ENCODE data around the gene PPP2R2B.

The PPP2R2B gene

GRCh38 chr5:146779211-146779869, 99.2 kb downstream of the PPP2R2B start:
- no peak for DNase-seq (ENCODE audit: low spot score)

GRCh38 chr5:146778795-146779194, 99.8 kb downstream of the PPP2R2B start:
- no peak for DNase-seq (ENCODE audit: low spot score)

DNA sequence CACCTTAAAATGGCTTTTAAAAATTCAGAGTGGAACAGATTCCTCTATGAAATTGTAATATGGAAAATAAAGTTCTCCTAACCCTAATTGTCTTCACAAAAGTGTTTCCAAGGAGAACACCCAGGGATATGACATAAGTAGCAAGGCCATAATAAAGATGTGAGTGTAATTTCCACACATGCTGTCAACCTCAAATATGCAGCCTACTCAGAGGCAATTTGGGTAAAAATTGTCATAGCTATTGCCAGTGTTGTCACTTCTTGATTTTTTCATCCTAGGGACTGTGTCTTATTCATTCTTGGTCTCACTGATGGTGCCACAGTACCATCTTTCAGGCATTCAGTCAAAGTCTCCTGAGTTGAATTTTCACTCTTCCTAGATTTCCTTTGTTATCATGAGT, 100.3 kb downstream of the PPP2R2B start:
- DNase-seq (ENCODE audit: low spot score), result no peak

DNA sequence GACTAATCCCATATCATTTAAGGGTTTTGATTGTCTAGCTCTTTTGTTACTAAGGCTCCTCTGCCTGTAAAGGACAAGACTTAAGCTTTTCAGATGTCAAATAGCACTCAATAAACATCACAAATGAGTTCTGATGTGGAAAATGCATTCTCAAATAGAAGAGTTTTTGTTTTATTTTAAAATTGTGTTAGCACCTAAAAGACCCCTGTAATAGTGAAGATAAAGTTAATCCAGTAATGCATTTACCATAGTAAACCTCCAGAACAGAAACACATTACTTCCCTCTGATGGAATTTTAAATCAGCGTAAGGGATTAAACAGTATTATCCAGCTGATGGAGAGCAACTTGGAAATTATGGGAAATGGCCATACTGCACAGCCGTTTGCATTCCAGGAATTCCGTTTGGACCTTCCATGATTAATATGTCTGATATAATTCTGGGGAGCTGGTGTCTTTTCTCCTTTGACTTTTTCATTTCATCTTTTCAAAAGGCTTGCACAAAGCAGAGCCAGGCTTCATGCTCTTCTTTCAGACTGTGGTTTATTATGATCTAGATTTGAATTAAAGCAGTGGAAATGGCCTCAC, 105.6 kb downstream of the PPP2R2B start:
- DNase-seq (ENCODE audit: low spot score), result no peak

- DNase-seq (ENCODE audit: low spot score), result no peak
Measured at GRCh38 chr5:146770980-146771379, 107.6 kb downstream of the PPP2R2B start.

GRCh38 chr5:146770546-146770945, 108.0 kb downstream of the PPP2R2B start:
- DNase-seq (ENCODE audit: low spot score), result no peak

DNA sequence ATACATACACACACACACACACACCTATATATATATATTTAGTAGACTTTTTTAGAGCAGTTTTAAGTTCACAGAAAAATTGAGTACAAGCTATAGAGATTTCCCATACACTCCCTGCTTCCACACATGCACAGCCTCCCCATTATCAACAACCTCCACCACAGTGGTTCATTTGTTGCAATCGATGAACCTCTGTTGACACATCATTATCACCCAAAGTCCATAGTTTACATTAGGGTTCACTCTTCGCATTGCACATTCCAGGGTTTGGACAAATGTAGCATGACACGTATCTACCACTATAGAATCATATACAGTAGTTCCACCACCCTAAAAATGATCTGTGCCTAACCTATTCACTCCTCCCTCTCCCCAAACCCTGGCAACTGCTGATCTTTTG, 111.0 kb downstream of the PPP2R2B start:
- no peak for DNase-seq (ENCODE audit: low spot score)

DNA sequence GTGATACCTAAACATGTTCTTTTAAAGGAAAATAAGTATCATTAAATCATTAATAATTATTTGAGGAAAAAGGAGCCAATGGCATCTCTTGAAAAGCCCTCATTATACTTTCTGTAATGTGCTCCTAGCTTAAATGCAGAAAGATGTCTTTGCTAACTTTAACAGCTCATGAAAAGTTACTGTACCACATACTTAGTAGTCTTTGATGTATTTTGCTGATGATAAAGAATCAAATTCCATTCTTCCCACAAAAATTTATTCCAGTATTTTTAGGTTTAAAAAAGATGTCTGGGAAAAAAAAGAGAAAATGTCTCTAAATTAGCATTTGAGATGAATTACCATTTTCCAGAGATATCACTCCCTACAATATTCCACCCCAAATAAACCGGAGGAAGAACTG, 112.5 kb downstream of the PPP2R2B start:
- DNase-seq (ENCODE audit: low spot score), result no peak

- no peak for DNase-seq (ENCODE audit: low spot score)
Measured at GRCh38 chr5:146765089-146765832, 113.3 kb downstream of the PPP2R2B start.

DNA sequence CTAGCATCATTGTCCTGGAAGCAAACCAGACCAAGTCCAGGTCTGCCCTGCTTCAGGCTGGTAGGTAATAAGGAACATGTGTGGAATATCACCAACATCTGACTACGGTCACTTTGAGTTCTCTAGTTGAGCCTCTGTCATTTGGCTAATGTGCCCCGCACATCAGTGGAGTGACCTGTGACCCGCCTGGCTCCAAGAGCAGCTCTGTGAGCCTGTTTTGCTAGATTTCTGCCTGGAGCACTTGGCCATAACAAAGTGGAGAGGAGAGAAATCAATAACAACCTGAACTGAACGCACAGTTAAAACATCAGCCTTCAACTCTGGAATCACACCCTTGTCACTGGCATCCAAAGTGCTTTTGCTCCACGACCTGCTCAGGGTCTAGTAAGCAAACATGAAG, 115.7 kb downstream of the PPP2R2B start:
- DNase-seq (ENCODE audit: low spot score), result no peak

DNA sequence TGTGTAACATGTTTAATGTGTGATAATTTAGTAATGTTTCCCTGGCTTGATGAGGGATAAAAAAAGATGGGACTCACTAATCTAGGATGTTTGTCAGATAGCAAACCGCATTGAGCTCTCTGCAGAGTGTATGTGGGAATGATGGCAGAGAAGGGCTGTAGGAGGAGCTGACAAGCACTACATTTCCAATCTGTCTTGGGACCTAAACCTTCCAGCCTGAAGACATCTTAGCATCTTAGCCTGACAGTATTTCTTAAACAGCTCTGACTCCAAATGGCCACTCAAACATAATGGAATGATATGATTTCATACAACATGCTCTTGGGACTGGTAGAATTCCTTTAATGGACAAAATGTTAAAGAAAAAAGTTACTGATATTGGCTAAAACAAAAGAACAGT, 116.7 kb downstream of the PPP2R2B start:
- DNase-seq (ENCODE audit: low spot score), result no peak

- no peak for DNase-seq (ENCODE audit: low spot score)
Measured at GRCh38 chr5:146758938-146759337, 119.6 kb downstream of the PPP2R2B start.

- no peak for DNase-seq (ENCODE audit: low spot score)
Measured at GRCh38 chr5:146758076-146758475, 120.5 kb downstream of the PPP2R2B start.

DNA sequence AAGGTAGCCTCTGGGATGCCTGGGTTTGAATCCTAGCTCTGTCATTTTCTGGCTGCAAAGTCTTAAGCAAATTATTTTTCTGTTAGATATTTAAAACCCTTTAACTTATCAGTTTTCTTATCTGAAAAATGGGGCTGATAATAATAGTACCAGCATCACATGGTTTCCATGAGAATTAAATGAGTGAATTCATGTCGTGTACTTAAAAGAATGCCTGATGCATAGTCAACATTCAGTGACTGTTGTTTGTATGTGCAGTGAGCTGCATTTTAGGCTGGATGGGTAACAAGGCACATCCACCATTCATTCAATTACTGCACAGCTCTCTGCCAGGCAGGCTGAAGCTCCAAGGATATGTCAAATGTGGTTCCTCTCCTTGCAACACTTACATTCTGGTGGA, 122.0 kb downstream of the PPP2R2B start:
- DNase-seq (ENCODE audit: low spot score), result no peak

GRCh38 chr5:146755793-146756192, 122.8 kb downstream of the PPP2R2B start:
- no peak for DNase-seq (ENCODE audit: low spot score)

GRCh38 chr5:146754621-146755020, 123.9 kb downstream of the PPP2R2B start:
- DNase-seq (ENCODE audit: low spot score), result no peak

DNA sequence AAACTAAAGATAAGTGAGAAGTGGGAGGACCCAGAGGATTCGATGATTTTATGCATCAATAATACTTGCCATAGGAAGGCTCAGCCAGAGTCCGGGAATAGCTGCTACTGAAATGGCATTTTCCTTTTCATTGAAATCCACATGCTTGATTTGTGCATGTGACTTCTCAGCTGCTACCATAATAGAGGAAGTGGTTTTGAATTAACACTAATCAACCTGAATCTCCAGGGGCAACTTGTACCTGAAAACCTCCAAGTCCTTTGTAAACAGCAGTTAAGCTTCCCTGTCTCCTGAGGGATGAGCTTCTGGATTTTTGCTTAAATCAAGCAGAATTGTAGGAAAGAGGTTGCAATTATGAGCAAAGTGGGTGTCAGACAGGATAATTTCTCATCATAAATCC, 124.9 kb downstream of the PPP2R2B start:
- no peak for DNase-seq (ENCODE audit: low spot score)

GRCh38 chr5:146751781-146752401, 126.7 kb downstream of the PPP2R2B start:
- no peak for DNase-seq (ENCODE audit: low spot score)

- DNase-seq (ENCODE audit: low spot score), result no peak
Measured at GRCh38 chr5:146751054-146751453, 127.5 kb downstream of the PPP2R2B start.

GRCh38 chr5:146748533-146748932, 130.0 kb downstream of the PPP2R2B start:
- DNase-seq (ENCODE audit: low spot score), result no peak

- no peak for DNase-seq (ENCODE audit: low spot score)
Measured at GRCh38 chr5:146745931-146746577, 132.5 kb downstream of the PPP2R2B start.

GRCh38 chr5:146744068-146744745, 134.3 kb downstream of the PPP2R2B start:
- DNase-seq (ENCODE audit: low spot score), result peak; percentile 42

Data from AG08395 (cell line).